GM12878 (cell line): ENCODE measurements around the gene BNIP3.

Source experiments
- BHLHE40 ChIP-seq, 2 experiments: fragments of 450-650 bp in 1 of 2; IDR thresholded peaks; 2 replicates each; pipeline ENCODE4 v1.6.1; 2011 to 2017; ENCODE audit warnings: low read depth in 2 of 2, borderline replicate concordance in 1 of 2, improper control_type of control experiment in 1 of 2, low read length in 1 of 2, mild to moderate bottlenecking in 1 of 2
- FOS ChIP-seq: IDR thresholded peaks from 3 replicates; pipeline ENCODE4 v1.6.1; 2011; ENCODE audit warnings: borderline replicate concordance; ENCODE audit not compliant: insufficient read length; ENCODE audit errors: extremely low read depth
- RAD21 ChIP-seq: IDR thresholded peaks from 2 replicates; pipeline ENCODE4 v1.6.1; 2011; ENCODE audit warnings: mild to moderate bottlenecking, low read depth, low read length, moderate library complexity; ENCODE audit not compliant: insufficient read depth
- RBBP5 ChIP-seq: fragments of 200-600 bp; sonication (generic); conservative IDR thresholded peaks from 2 replicates; pipeline ENCODE4 v1.6.1; 2016
- SPI1 ChIP-seq: IDR thresholded peaks from 2 replicates; pipeline ENCODE4 v1.6.1; 2011; ENCODE audit warnings: low read depth, mild to moderate bottlenecking, low read length, moderate library complexity, borderline replicate concordance; ENCODE audit not compliant: insufficient read depth
- TAF1 ChIP-seq: IDR thresholded peaks from 2 replicates; pipeline ENCODE4 v1.6.1; 2011; ENCODE audit warnings: mild to moderate bottlenecking, low read depth, low read length, borderline replicate concordance
- ZNF274 ChIP-seq: IDR thresholded peaks from one replicate; pipeline ENCODE4 v1.8.0; 2011; ENCODE audit not compliant: insufficient read length, insufficient read depth
- TF ChIP-seq, protein P1 (sequence below), 3 experiments: IDR thresholded peaks in 2 of 3; conservative IDR thresholded peaks in 1 of 3; 2 replicates each; pipeline ENCODE4 v1.5.1; 2011; ENCODE audit warnings: low read depth in 3 of 3, low read length in 3 of 3, mild to moderate bottlenecking in 3 of 3, control low read depth in 2 of 3, moderate library complexity in 2 of 3, inconsistent platforms in 1 of 3, mixed read lengths in 1 of 3; ENCODE audit not compliant: control insufficient read depth in 2 of 3, insufficient read depth in 1 of 3; ENCODE audit errors: extremely low read depth in 1 of 3

DNA sequence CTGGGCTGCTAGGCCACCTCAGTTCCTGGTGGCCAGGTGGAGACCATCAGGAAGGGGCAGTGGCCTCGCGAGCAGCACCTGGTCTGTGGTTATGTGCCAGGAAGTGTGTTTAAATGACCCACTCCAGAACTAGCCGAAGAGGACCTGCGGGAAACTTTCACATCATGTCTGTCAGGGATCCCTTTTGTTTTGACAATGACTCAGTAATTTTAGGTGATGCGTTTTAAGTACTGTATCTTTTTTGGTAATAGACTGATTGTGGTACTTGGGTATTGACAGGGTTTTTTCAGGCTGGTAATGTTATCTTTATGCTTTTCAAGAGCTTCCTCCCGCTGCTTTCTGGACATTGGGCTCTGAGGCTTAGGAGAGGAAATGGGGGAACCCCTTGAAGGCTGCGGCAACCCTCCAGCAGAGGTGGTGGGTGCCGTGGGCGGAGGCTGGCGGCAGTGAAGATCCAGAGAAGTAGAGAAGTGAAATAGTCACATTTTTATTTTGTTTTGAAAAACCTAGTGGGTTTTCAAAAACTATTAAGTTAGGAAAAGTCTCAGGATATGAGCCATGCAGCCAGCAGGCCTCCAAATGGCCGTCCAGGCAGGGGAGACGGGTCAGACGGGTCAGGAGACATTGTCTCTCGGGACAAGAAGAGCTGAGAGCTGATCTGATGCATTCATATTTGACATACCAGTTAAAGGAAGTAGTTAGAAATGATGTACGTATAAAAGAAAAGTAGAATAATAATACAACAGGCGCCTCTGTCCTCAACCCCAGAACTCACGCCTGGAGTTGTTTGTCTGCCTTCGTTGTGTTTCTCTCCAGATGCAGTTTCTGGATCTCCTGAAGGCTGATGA is 53.3 kb downstream of the BNIP3 start:
- TF ChIP-seq RBBP5 (no peak), SPI1 (peak; percentile 29; the same call in 1 of the 2 replicates), TAF1 (no peak), FOS (no peak), RAD21 (no peak), ZNF274 (no peak), BHLHE40 (IDR thresholded peaks at IDR 0.05; ENCODE audit: borderline replicate concordance in 1 of 2, low read depth in 2 of 2, low read length in 1 of 2) (0 out of 4 replicates have a peak, but pooled peaks of 1 of the 2 experiments have one; percentile 11)
- TF ChIP-seq, protein P1, sequence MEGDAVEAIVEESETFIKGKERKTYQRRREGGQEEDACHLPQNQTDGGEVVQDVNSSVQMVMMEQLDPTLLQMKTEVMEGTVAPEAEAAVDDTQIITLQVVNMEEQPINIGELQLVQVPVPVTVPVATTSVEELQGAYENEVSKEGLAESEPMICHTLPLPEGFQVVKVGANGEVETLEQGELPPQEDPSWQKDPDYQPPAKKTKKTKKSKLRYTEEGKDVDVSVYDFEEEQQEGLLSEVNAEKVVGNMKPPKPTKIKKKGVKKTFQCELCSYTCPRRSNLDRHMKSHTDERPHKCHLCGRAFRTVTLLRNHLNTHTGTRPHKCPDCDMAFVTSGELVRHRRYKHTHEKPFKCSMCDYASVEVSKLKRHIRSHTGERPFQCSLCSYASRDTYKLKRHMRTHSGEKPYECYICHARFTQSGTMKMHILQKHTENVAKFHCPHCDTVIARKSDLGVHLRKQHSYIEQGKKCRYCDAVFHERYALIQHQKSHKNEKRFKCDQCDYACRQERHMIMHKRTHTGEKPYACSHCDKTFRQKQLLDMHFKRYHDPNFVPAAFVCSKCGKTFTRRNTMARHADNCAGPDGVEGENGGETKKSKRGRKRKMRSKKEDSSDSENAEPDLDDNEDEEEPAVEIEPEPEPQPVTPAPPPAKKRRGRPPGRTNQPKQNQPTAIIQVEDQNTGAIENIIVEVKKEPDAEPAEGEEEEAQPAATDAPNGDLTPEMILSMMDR (IDR thresholded peaks at IDR 0.05 in 2 of 3, conservative IDR thresholded peaks at IDR 0.05 in 1 of 3; ENCODE audit: control insufficient read depth in 2 of 3, extremely low read depth in 1 of 3, insufficient read depth in 1 of 3, low read depth in 3 of 3, low read length in 3 of 3): no peak
